ENCODE results near the gene TMA7B.

DNA sequence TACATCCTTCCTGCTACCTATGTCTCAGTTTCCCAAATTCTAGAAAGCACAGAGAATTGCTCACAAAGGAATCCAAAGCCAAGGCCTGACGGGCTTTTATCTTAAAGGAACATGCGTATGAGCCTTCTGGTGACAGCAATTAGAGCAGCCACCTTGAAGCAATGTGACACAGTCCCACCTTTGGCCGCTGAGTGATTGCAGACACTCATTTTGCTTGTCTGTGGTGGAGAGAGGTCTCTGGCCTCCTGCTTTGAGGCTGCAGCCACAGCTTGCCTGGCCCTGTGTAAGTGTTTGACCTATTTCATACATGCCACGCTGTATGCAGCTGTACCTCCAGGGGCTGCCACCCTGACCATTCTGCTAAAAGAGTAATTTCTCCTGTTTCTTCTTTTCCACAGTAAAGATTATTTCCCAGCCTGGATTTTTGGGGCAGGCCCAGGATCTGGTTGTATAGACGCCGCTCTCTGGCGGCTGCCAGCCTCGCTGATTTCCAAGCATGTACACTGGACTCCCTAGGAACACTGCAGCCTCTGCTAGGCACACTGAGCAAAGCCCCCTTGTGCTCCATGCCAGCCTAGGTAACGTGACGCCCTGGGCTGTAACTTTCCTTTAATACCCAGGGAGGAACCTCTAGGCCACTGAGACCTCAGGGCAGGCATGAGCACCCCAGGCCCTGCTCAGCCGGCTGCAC lies 1.1 kb upstream of the TMA7B start:
- TF ChIP-seq, protein P1, sequence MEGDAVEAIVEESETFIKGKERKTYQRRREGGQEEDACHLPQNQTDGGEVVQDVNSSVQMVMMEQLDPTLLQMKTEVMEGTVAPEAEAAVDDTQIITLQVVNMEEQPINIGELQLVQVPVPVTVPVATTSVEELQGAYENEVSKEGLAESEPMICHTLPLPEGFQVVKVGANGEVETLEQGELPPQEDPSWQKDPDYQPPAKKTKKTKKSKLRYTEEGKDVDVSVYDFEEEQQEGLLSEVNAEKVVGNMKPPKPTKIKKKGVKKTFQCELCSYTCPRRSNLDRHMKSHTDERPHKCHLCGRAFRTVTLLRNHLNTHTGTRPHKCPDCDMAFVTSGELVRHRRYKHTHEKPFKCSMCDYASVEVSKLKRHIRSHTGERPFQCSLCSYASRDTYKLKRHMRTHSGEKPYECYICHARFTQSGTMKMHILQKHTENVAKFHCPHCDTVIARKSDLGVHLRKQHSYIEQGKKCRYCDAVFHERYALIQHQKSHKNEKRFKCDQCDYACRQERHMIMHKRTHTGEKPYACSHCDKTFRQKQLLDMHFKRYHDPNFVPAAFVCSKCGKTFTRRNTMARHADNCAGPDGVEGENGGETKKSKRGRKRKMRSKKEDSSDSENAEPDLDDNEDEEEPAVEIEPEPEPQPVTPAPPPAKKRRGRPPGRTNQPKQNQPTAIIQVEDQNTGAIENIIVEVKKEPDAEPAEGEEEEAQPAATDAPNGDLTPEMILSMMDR (IDR thresholded peaks at IDR 0.05), result no peak
- TF ChIP-seq EZH2 (IDR thresholded peaks at IDR 0.05; ENCODE audit: borderline replicate concordance, insufficient read depth, low read depth, low read length, poor library complexity, severe bottlenecking), result no peak

All from B cell (primary cell).